HEK293T (cell line): ENCODE measurements around the gene RBM10.
"Not testable (repeated sequence)": the region's sequence is repeated elsewhere in the genome, so short reads cannot be mapped to it uniquely, and the experiment has no call there.

Source experiments
- CTCF ChIA-PET: fragments of 350-600 bp; formaldehyde crosslinking; extraction: SDS; loops from one replicate; lab custom pipeline; 2021; ENCODE audit warnings: antibody characterized with exemption, inconsistent platforms; lab: Yijun Ruan, JAX
- POLR2A ChIA-PET: fragments of 350-600 bp; formaldehyde crosslinking; extraction: SDS; loops from one replicate; lab custom pipeline; 2020; ENCODE audit warnings: antibody characterized with exemption, inconsistent platforms; lab: Yijun Ruan, JAX
- DNase-seq: peaks from one replicate; pipeline ENCODE4 v3.0.0; 2012; ENCODE audit warnings: mixed read lengths; ENCODE audit errors: extremely low spot score
- ARNT ChIP-seq: fragments of 450-650 bp; IDR thresholded peaks from 2 replicates; pipeline ENCODE4 v1.6.1; 2017; ENCODE audit warnings: mild to moderate bottlenecking
- BHLHE40 ChIP-seq: fragments of 450-650 bp; IDR thresholded peaks from 2 replicates; pipeline ENCODE4 v1.6.1; 2016; ENCODE audit warnings: mild to moderate bottlenecking, moderate library complexity, borderline replicate concordance
- CTBP1 ChIP-seq: fragments of 450-650 bp; IDR thresholded peaks from 2 replicates; pipeline ENCODE4 v1.6.1; 2016; ENCODE audit warnings: borderline replicate concordance
- ELF4 ChIP-seq: fragments of 450-650 bp; IDR thresholded peaks from 2 replicates; pipeline ENCODE4 v1.6.1; 2017; ENCODE audit warnings: antibody characterized with exemption
- FOXA1 ChIP-seq: fragments of 450-650 bp; IDR thresholded peaks from 2 replicates; pipeline ENCODE4 v1.6.1; 2016; ENCODE audit warnings: mild to moderate bottlenecking
- FOXK2 ChIP-seq: fragments of 450-650 bp; IDR thresholded peaks from 2 replicates; pipeline ENCODE4 v1.6.1; 2016; ENCODE audit warnings: mild to moderate bottlenecking
- FOXM1 ChIP-seq: fragments of 450-650 bp; IDR thresholded peaks from 2 replicates; pipeline ENCODE4 v1.6.1; 2017; ENCODE audit warnings: mild to moderate bottlenecking, borderline replicate concordance
- HDGF ChIP-seq: fragments of 450-650 bp; IDR thresholded peaks from 2 replicates; pipeline ENCODE4 v1.6.1; 2017; ENCODE audit warnings: antibody characterized with exemption, borderline replicate concordance
- L3MBTL2 ChIP-seq: fragments of 450-650 bp; conservative IDR thresholded peaks from 2 replicates; pipeline ENCODE4 v1.6.1; 2016; ENCODE audit warnings: mild to moderate bottlenecking
- LEF1 ChIP-seq: fragments of 450-650 bp; IDR thresholded peaks from 2 replicates; pipeline ENCODE4 v1.6.1; 2017; ENCODE audit warnings: mild to moderate bottlenecking, borderline replicate concordance
- NFRKB ChIP-seq: fragments of 450-650 bp; IDR thresholded peaks from 2 replicates; pipeline ENCODE4 v1.6.1; 2016; ENCODE audit warnings: mild to moderate bottlenecking, moderate library complexity
- PKNOX1 ChIP-seq: fragments of 450-650 bp; IDR thresholded peaks from 2 replicates; pipeline ENCODE4 v1.6.1; 2016
- SP1 ChIP-seq: fragments of 450-650 bp; IDR thresholded peaks from 2 replicates; pipeline ENCODE4 v1.6.1; 2017
- SUZ12 ChIP-seq: fragments of 450-650 bp; IDR thresholded peaks from 2 replicates; pipeline ENCODE4 v1.6.1; 2016; ENCODE audit warnings: mild to moderate bottlenecking
- TARDBP ChIP-seq: fragments of 450-650 bp; IDR thresholded peaks from 2 replicates; pipeline ENCODE4 v1.6.1; 2016
- ZNF384 ChIP-seq: fragments of 450-650 bp; IDR thresholded peaks from 2 replicates; pipeline ENCODE4 v1.6.1; 2016

Gene RBM10

GRCh38 chrX:47112316-47112954 is 32.6 kb upstream of the RBM10 start:
- ChIA-PET CTCF (interaction anchor here (0.6 kb wide), 1 partner anchor 55 kb away, joined by 3 read pairs; no protein-coding TSS in a partner anchor), POLR2A (no interaction called here)
- TF ChIP-seq FOXA1 = no peak
- TF ChIP-seq NFRKB = no peak
- no peak for TF ChIP-seq ELF4
- TF ChIP-seq BHLHE40 = no peak
- no peak for TF ChIP-seq CTBP1
- TF ChIP-seq ZNF384 = no peak
- no peak for TF ChIP-seq L3MBTL2
- TF ChIP-seq ARNT = no peak
- TF ChIP-seq SUZ12 = no peak
- TF ChIP-seq HDGF = no peak
- TF ChIP-seq PKNOX1 = no peak
- no peak for TF ChIP-seq FOXM1
- TF ChIP-seq TARDBP = no peak
- TF ChIP-seq FOXK2 = no peak
- no peak for TF ChIP-seq LEF1
- TF ChIP-seq SP1 = no peak
- no peak for DNase-seq

- DNase-seq, CTCF ChIA-PET: not testable (repeated sequence)
- POLR2A ChIA-PET = interaction anchor here (2.4 kb wide), 1 partner anchor 13 kb away, joined by 7 read pairs; no protein-coding TSS in a partner anchor
Measured at GRCh38 chrX:47116551-47117110, 28.4 kb upstream of the RBM10 start.

DNA sequence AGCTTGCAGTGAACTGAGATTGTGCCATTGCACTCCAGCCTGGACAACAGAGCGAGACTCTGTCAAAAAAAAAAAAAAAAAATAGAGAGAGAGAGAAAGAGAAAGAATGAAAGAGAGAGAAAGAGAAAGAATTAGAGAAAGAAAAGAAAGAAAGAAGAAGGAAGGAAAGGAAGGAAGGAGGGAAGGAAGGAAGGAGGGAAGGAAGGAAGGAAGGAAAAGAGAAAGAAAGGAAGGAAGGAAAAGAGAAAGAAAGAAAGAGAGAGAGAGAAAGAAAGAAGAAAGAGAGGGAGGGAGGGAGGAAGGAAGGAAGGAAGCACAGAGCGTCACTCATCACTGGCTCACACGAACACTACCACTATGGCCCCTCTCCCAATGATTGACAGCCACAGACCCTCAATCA is 20.6 kb upstream of the RBM10 start:
- POLR2A ChIA-PET = interaction anchor here (1.8 kb wide), 1 partner anchor 20 kb away, joined by 5 read pairs; the partner anchor contains the start of genes NDUFB11 and RBM10
- DNase-seq, CTCF ChIA-PET: not testable (repeated sequence)
- TF ChIP-seq PKNOX1 = peak; percentile 60; the same call in 1 of the 2 replicates

DNA sequence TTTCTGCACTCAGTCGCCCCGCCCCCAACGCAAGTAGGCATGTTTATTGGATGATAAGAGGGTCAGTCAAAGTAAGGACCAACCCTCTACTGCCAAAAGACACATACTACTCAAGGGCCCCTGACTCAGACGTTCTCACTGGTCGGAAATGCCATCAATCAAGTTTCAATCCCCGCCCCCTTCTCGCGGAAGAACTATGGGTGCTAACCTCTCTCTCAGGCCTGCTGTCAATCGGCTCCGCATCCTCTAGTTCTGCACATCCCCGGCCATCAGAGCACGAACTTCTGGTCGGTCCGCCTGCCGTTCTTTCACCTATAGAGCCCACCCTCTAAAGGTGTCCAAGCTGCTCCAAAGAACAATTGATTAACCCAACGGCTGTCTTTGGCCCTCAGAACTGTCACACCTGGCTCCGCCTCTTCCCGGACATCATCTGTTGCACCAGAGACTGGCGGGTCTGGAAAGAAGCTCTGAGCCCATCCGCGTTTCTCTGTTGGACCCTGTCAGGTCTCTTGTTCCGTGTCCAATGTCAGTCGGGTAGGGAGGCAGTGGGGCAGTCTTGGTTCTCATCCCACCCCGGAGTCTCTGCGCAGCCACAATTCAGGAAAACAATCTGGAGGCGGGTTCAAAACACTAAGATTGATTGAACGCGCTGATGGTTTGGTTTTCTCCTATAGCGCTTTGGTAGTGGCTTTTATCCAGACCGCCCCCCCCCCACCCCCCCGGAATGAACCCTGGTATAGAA is 15.7 kb upstream of the RBM10 start:
- TF ChIP-seq PKNOX1 (peak; percentile 100), FOXA1 (no peak), L3MBTL2 (0 out of 2 replicates have a peak, but pooled peaks have one; percentile 2), NFRKB (no peak), ARNT (no peak), SUZ12 (no peak), ELF4 (peak; percentile 21; the same call in 1 of the 2 replicates), FOXM1 (no peak), SP1 (peak; percentile 68; the same call in 1 of the 2 replicates)
- DNase-seq = peak; percentile 90
- CTCF ChIA-PET = interaction anchor here (1.5 kb wide), 1 partner anchor 16 kb away, joined by 4 read pairs; the partner anchor contains the start of gene RBM10
- POLR2A ChIA-PET = interaction anchor here (0.5 to 5.3 kb wide), 13 partner anchors 8 to 545 kb away, joined by 3 to 76 read pairs (median 4); partner anchors contain the start of genes NDUFB11 and RBM10

- POLR2A ChIA-PET = interaction anchor here (0.6 to 5.3 kb wide), 12 partner anchors 8 to 545 kb away, joined by 3 to 76 read pairs (median 4); partner anchors contain the start of genes NDUFB11 and RBM10
- TF ChIP-seq NFRKB (no peak), FOXA1 (no peak), LEF1 (no peak), HDGF (no peak), ZNF384 (peak; percentile 58; the same call in 1 of the 2 replicates), SUZ12 (no peak), L3MBTL2 (no peak), TARDBP (no peak)
- DNase-seq = no peak
- CTCF ChIA-PET = interaction anchor here (1.5 kb wide), 1 partner anchor 15 kb away, joined by 4 read pairs; the partner anchor contains the start of gene RBM10
Measured at GRCh38 chrX:47129899-47130358, 15.1 kb upstream of the RBM10 start.

DNA sequence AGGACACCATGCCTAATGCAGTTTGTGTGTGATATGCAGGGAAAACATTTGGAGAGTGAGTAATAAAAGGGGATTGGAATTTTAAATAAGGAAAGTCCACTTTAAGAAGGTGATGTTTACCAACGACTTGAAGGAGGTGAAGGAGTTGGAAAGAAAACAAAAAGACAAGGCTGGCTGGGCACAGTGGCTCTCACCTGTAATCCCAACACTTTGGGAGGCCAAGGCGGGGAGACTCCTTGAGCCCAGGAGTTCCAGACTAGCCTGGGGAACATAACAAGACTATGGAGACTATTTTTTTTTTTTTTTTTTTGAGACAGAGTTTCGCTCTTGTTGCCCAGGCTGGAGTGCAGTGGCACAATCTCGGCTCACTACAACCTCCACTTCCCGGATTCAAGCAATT is 11.5 kb upstream of the RBM10 start:
- no peak for TF ChIP-seq TARDBP
- no peak for TF ChIP-seq SUZ12
- TF ChIP-seq SP1 = no peak
- no peak for TF ChIP-seq ARNT
- no peak for TF ChIP-seq HDGF
- no peak for TF ChIP-seq FOXA1
- TF ChIP-seq L3MBTL2 = no peak
- no peak for TF ChIP-seq BHLHE40
- TF ChIP-seq NFRKB = no peak
- TF ChIP-seq FOXM1 = no peak
- TF ChIP-seq ELF4 = no peak
- no peak for TF ChIP-seq CTBP1
- TF ChIP-seq LEF1 = no peak
- TF ChIP-seq PKNOX1 = no peak
- no peak for TF ChIP-seq FOXK2
- TF ChIP-seq ZNF384 = no peak
- ChIA-PET POLR2A (no interaction called here), CTCF (no interaction called here)
- no peak for DNase-seq

- DNase-seq, CTCF ChIA-PET: not testable (repeated sequence)
- POLR2A ChIA-PET = interaction anchor here (1.7 kb wide), 1 partner anchor 9 kb away, joined by 14 read pairs; the partner anchor contains the start of genes NDUFB11 and RBM10
Measured at GRCh38 chrX:47135650-47136049, 9.4 kb upstream of the RBM10 start.
